WTC11 (cell line): Measurements from ENCODE around the gene ZFP92.

Experiments
- ATF2 ChIP-seq: sonication (generic); formaldehyde crosslinking; IDR thresholded peaks from 2 replicates; pipeline ENCODE4 v1.8.1; 2022; ENCODE audit warnings: low read depth, missing genetic modification reagents, borderline replicate concordance
- CTCF ChIP-seq: fragments of 200-600 bp; IDR thresholded peaks from 2 replicates; pipeline ENCODE4 v1.8.0; 2022; ENCODE audit warnings: antibody characterized with exemption
- ESRRA ChIP-seq: sonication (generic); formaldehyde crosslinking; IDR thresholded peaks from 2 replicates; pipeline ENCODE4 v1.8.1; 2022; ENCODE audit warnings: mild to moderate bottlenecking, missing genetic modification reagents, borderline replicate concordance
- JUN ChIP-seq: sonication (generic); formaldehyde crosslinking; IDR thresholded peaks from 2 replicates; pipeline ENCODE4 v1.8.0; 2023; ENCODE audit warnings: mild to moderate bottlenecking, missing genetic modification reagents
- NR2C2 ChIP-seq: sonication (generic); formaldehyde crosslinking; IDR thresholded peaks from 2 replicates; pipeline ENCODE4 v1.8.0; 2022; ENCODE audit warnings: mild to moderate bottlenecking, missing genetic modification reagents
- USF2 ChIP-seq: sonication (generic); formaldehyde crosslinking; IDR thresholded peaks from 2 replicates; pipeline ENCODE4 v1.8.1; 2023; ENCODE audit warnings: mild to moderate bottlenecking, missing genetic modification reagents, moderate library complexity
- ZNF232 ChIP-seq: sonication (generic); formaldehyde crosslinking; IDR thresholded peaks from 2 replicates; pipeline ENCODE4 v1.8.0; 2022; ENCODE audit warnings: mild to moderate bottlenecking, missing genetic modification reagents

GRCh38 chrX:153379971-153380581 lies 31.2 kb upstream of the ZFP92 start:
- TF ChIP-seq USF2 (no peak), CTCF (no peak), ZNF232 (CRISPR knock-in tag) (no peak), NR2C2 (CRISPR knock-in tag) (no peak), JUN (CRISPR knock-in tag) (no peak), ESRRA (CRISPR knock-in tag) (no peak), ATF2 (CRISPR knock-in tag) (no peak)
